Endothelial cell of umbilical vein (primary cell): Measurements from ENCODE around the gene LMNA. TPM values are rescaled to one million over a fixed set of nuclear protein-coding genes. Genes with fewer than 3 reads are reported as not detected.

Experiments used
- BruUV-seq: library from RNA; stranded (reverse); fragments of 400-500 nt; replicated peaks from 2 replicates; lab custom pipeline; 2021; lab: Mats Ljungman, UMichigan
- CTCF ChIA-PET: fragments of 300-600, 350-600 bp; sonication (Branson Sonifier 250); formaldehyde crosslinking; loops from one replicate; lab custom pipeline; 2021; ENCODE audit warnings: antibody characterized with exemption, inconsistent platforms; lab: Charles Lee
- POLR2A ChIA-PET: fragments of 300-600, 350-600 bp; sonication (Branson Sonifier 250); formaldehyde crosslinking; loops from one replicate; lab custom pipeline; 2021; ENCODE audit warnings: antibody characterized with exemption, inconsistent platforms; lab: Charles Lee
- DNase-seq: peaks from one replicate; pipeline ENCODE4 v3.0.0-alpha.2; 2011; ENCODE audit warnings: low read depth, low spot score
- FAIRE-seq: peaks from 2 replicates; lab custom pipeline; 2011; peaks lifted over from hg19 to GRCh38; lab: Jason Lieb, UNC
- H2AFZ ChIP-seq: 2 replicates; pipeline ENCODE4 v1.6.0; 2012; ENCODE audit warnings: low read depth, low read length, control low read depth, inconsistent platforms
- H3K27ac ChIP-seq: 2 replicates; pipeline ENCODE4 v1.5.1; 2011; ENCODE audit warnings: low read depth, mild to moderate bottlenecking, control low read depth, low read length, moderate library complexity; ENCODE audit not compliant: insufficient read depth
- H3K27me3 ChIP-seq, 2 experiments: 2 replicates each; pipeline versions ENCODE4 v1.6.0 to v1.6.1; 2011; ENCODE audit warnings: low read length in 2 of 2, mixed read lengths in 1 of 2; ENCODE audit not compliant: control insufficient read depth in 2 of 2, insufficient read depth in 2 of 2
- H3K36me3 ChIP-seq, 2 experiments: 2 replicates in 1 of 2; 3 replicates in 1 of 2; pipeline ENCODE4 v1.5.1; 2011; ENCODE audit warnings: low read length in 2 of 2, mild to moderate bottlenecking in 1 of 2, moderate library complexity in 1 of 2; ENCODE audit not compliant: control insufficient read depth in 2 of 2, insufficient read depth in 2 of 2; ENCODE audit errors: extremely low read depth in 1 of 2
- H3K4me1 ChIP-seq: 3 replicates; pipeline ENCODE4 v1.5.1; 2011; ENCODE audit warnings: mild to moderate bottlenecking, low read length; ENCODE audit not compliant: control insufficient read depth, insufficient read depth; ENCODE audit errors: extremely low read depth
- H3K4me2 ChIP-seq: 2 replicates; pipeline ENCODE4 v1.6.1; 2011; ENCODE audit warnings: low read length, control low read depth, mixed read lengths; ENCODE audit not compliant: insufficient read depth
- H3K4me3 ChIP-seq, 3 experiments: fragments of 200-600 bp in 1 of 3; sonication (generic), shearing (Covaris generic) in 1 of 3; replicated peaks in 1 of 3; 2 replicates each; pipeline ENCODE4 v1.5.1; 2011 to 2016; ENCODE audit warnings: control low read depth in 3 of 3, low read length in 3 of 3, mild to moderate bottlenecking in 2 of 3, inconsistent platforms in 1 of 3, low read depth in 1 of 3, moderate library complexity in 1 of 3; ENCODE audit not compliant: insufficient read depth in 1 of 3
- H3K79me2 ChIP-seq: 2 replicates; pipeline ENCODE4 v1.6.0; 2012; ENCODE audit warnings: low read length, inconsistent platforms; ENCODE audit not compliant: control insufficient read depth, insufficient read depth
- H3K9ac ChIP-seq: replicated peaks from 2 replicates; pipeline ENCODE3; 2011; ENCODE audit warnings: low read length, control low read depth; ENCODE audit not compliant: insufficient read depth; ENCODE audit errors: extremely low read depth
- H3K9me1 ChIP-seq: replicated peaks from 3 replicates; pipeline ENCODE4 v1.6.0; 2011; ENCODE audit warnings: mild to moderate bottlenecking, low read length; ENCODE audit not compliant: control insufficient read depth, insufficient read depth; ENCODE audit errors: extremely low read depth
- H3K9me3 ChIP-seq: replicated peaks from 2 replicates; pipeline ENCODE4 v1.5.1; 2012; ENCODE audit warnings: low read length, inconsistent platforms; ENCODE audit not compliant: control insufficient read depth, insufficient read depth
- H4K20me1 ChIP-seq: replicated peaks from 2 replicates; pipeline ENCODE3; 2011; ENCODE audit warnings: mild to moderate bottlenecking, low read length; ENCODE audit not compliant: control insufficient read depth, insufficient read depth; ENCODE audit errors: extremely low read depth
- EZH2 ChIP-seq: IDR thresholded peaks from 2 replicates; pipeline ENCODE4 v1.6.1; 2012; ENCODE audit warnings: borderline replicate concordance, low read depth, mild to moderate bottlenecking, moderate library complexity, low read length, inconsistent platforms; ENCODE audit not compliant: severe bottlenecking
- FOS ChIP-seq: IDR thresholded peaks from 2 replicates; pipeline ENCODE4 v1.6.1; 2011; ENCODE audit warnings: mild to moderate bottlenecking, low read length, moderate library complexity, borderline replicate concordance; ENCODE audit not compliant: insufficient read depth
- GATA2 ChIP-seq: IDR thresholded peaks from 2 replicates; pipeline ENCODE4 v1.7.0; 2011; ENCODE audit warnings: low read depth, mild to moderate bottlenecking, moderate library complexity, mixed read lengths, low read length; ENCODE audit not compliant: insufficient read length, insufficient read depth
- JUN ChIP-seq: IDR thresholded peaks from 2 replicates; pipeline ENCODE4 v1.6.1; 2011; ENCODE audit warnings: borderline replicate concordance, low read depth; ENCODE audit not compliant: insufficient read length, insufficient read depth
- MAX ChIP-seq: IDR thresholded peaks from 2 replicates; pipeline ENCODE4 v1.6.1; 2011; ENCODE audit not compliant: insufficient read depth, insufficient read length
- MYC ChIP-seq: IDR thresholded peaks from one replicate; pipeline ENCODE4 v1.6.1; 2011; ENCODE audit warnings: mild to moderate bottlenecking, low read depth, low read length
- POLR2A ChIP-seq: IDR thresholded peaks from 2 replicates; pipeline ENCODE4 v1.6.1; 2012; ENCODE audit warnings: low read depth, mild to moderate bottlenecking, control low read depth, low read length
- POLR2AphosphoS5 ChIP-seq: IDR thresholded peaks from 2 replicates; pipeline ENCODE4 v1.6.1; 2012; ENCODE audit warnings: low read depth, mild to moderate bottlenecking, control low read depth, low read length, moderate library complexity; ENCODE audit not compliant: insufficient read depth
- dilution Hi-C: fragments of 300-500 bp; cut with MboI; formaldehyde crosslinking; loops from one replicate; pipeline ENCODE4 v1.15.0; 2019; ENCODE audit warnings: low sequenced_read_pairs; ENCODE audit not compliant: extremely low pct_ligation_motif_present
- intact Hi-C: fragments of 100-400 bp; cut with micrococcal nuclease; formaldehyde crosslinking; loops from one replicate; pipeline ENCODE4 v1.10.0; 2022
- polyA plus RNA-seq, 4 experiments: library from polyadenylated mRNA; depleted of rRNA in 3 of 4; stranded (reverse) in 3 of 4; unstranded in 1 of 4; fragments of >200 nt; gene quantifications; 2 replicates each; pipeline versions ENCODE4 v1.2.1 to v1.2.3, GENCODE V29; 2011 to 2012; ENCODE audit warnings: missing spikeins in 1 of 4
- total RNA-seq: library from RNA; stranded (reverse); gene quantifications from 2 replicates; pipeline ENCODE4 v1.2.3, GENCODE V29; 2021
- TF ChIP-seq, protein P1 (sequence below), 2 donors: IDR thresholded peaks; 1 replicate in 1 of 2; 2 replicates in 1 of 2; pipeline ENCODE4 v1.5.1; 2011; ENCODE audit warnings: low read length in 2 of 2, mild to moderate bottlenecking in 2 of 2, moderate library complexity in 2 of 2, control low read depth in 1 of 2, inconsistent platforms in 1 of 2, low read depth in 1 of 2; ENCODE audit not compliant: insufficient read depth in 1 of 2; ENCODE audit errors: extremely low read depth in 1 of 2

LMNA gene
- total and polyA plus RNA-seq, 2 donors (not counting 3 experiments of a cell fraction or from before 2014, with no cell fraction given), result 371 to 742 TPM

GRCh38 chr1:156149374-156150332 is 35.1 kb downstream of the LMNA start:
- no peak overlapping the region for H3K27ac ChIP-seq
- no peaks in the 10 kb centered on the region for H3K36me3 ChIP-seq
- no peak overlapping the region for H3K9ac ChIP-seq
- no peaks in the 10 kb centered on the region for H3K27me3 ChIP-seq
- intact Hi-C loops (no loop called here), dilution Hi-C loops (no loop called here)
- POLR2A ChIA-PET, result no interaction called here
- peaks cover 24% of the 10 kb centered on the region for H3K4me1 ChIP-seq
- H3K9me1 ChIP-seq, result no peaks in the 10 kb centered on the region
- H3K79me2 ChIP-seq, result no peaks in the 10 kb centered on the region
- no TSS peak for BruUV-seq
- TF ChIP-seq JUN (no peak), POLR2A (no peak), GATA2 (no peak), POLR2AphosphoS5 (no peak), FOS (no peak), EZH2 (no peak), MAX (no peak), MYC (no peak)
- TF ChIP-seq, protein P1, sequence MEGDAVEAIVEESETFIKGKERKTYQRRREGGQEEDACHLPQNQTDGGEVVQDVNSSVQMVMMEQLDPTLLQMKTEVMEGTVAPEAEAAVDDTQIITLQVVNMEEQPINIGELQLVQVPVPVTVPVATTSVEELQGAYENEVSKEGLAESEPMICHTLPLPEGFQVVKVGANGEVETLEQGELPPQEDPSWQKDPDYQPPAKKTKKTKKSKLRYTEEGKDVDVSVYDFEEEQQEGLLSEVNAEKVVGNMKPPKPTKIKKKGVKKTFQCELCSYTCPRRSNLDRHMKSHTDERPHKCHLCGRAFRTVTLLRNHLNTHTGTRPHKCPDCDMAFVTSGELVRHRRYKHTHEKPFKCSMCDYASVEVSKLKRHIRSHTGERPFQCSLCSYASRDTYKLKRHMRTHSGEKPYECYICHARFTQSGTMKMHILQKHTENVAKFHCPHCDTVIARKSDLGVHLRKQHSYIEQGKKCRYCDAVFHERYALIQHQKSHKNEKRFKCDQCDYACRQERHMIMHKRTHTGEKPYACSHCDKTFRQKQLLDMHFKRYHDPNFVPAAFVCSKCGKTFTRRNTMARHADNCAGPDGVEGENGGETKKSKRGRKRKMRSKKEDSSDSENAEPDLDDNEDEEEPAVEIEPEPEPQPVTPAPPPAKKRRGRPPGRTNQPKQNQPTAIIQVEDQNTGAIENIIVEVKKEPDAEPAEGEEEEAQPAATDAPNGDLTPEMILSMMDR (IDR thresholded peaks at IDR 0.05; ENCODE audit: extremely low read depth in 1 of 2, insufficient read depth in 1 of 2, low read depth in 1 of 2, low read length in 2 of 2), result no peak
- no peak for DNase-seq
- H3K4me2 ChIP-seq, result no peak overlapping the region
- H4K20me1 ChIP-seq, result no peaks in the 10 kb centered on the region
- H3K9me3 ChIP-seq, result no peaks in the 10 kb centered on the region
- CTCF ChIA-PET, result interaction anchor here (1.0 to 14.2 kb wide), 4 partner anchors 12 to 84 kb away, joined by 4 to 489 read pairs (median 8); no protein-coding TSS in a partner anchor
- FAIRE-seq, result no peak
- no peak overlapping the region for H3K4me3 ChIP-seq
- H2AFZ ChIP-seq, result no peak overlapping the region
